Measurements from ENCODE around the gene HIGD1A. TPM values are rescaled to one million over a fixed set of nuclear protein-coding genes. Genes with fewer than 3 reads are reported as not detected.

HIGD1A gene
- polyA plus RNA-seq (2013, experiment 1 of 2; ENCODE audit: insufficient read length): 122 TPM
- polyA plus RNA-seq (2013, experiment 2 of 2; ENCODE audit: insufficient read length): 93.2 TPM

DNA sequence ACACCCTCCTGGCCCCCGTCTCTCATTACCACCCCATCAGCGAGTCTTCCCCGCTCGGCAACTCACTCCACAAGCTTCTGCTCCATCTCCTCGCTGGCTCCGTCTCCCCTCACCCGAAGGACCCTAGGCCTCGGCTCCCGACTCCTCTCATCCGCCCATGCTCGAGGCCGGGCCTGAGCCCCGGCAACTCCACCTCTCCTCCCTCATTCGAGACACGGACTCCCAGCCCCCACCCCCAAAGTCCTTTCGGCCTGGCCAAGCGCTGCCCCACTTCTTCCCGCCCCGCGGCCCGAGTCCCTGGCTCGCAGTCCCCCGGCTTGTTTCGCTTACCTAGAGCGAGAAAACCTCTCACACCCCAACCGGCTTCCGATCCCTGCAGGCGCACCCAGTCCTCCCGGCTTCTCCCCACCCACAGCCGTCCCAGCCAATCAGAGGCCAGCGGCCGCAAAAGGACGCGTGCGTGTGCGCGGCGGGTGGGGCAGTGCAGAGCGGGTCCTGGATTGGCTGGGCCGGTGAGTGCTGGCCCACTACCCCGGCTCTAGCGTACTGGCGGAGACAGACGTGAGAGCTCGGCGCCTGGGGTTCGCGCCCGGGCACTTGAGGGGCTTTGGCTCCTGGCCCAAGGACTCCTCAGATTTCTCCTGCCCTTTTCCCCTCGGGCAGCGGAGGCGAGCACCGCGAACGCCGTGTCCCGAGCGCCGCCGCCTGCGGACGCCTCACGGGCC is at the start of gene HIGD1A:
TSS of gene HIGD1A (minus strand) at position 385 of the 725 bp plus-strand sequence. CDS start 10,237 bp downstream, outside the sequence.
- DNase-seq: peak; percentile 96

DNA sequence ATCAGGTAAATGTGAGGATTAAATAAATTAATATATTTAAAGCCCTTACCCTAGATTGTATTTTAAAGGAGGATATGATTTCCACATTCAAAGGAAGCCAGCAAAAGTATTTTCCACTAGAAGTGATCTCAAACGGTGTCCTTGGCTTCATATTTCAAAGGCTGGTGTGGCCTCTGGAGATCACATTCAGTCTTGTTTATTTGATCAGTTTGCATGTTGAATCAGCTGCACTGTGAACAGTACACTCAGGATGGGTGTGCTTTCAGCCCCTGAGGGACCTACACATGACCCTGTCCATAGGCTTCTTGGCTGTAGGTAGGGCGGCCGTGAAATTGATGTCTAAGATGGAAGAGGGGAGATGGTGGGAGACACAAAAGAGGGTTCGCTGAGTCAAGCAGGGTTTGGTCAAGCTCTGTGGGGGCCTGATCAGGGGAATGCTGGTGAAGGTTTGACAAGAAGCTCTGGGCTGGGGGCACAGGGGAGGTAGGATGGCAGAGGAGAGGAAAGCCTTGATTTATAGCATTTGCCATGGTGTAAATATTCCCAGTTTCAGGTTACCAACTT is 49.5 kb upstream of the HIGD1A start:
- no peak for DNase-seq

DNA sequence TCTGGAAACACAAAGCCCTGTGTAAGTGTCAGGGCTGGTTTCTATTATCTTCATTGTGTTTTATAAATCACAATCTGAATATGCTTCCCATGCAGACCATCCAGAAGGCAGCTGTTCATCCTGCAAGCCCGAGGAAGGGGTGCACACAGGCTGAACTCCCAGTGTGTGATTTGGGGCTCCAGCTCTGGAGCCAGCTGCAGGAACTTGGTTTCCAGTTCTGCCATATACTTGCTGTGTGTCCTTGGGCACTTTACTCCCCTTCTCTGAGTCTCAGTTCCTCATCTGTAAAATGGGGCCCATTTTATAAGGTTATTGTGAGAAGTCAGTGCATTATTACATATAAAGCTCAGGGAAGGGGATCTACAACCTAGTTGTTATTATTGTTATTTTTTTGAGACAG is 48.8 kb upstream of the HIGD1A start:
- DNase-seq: no peak

DNA sequence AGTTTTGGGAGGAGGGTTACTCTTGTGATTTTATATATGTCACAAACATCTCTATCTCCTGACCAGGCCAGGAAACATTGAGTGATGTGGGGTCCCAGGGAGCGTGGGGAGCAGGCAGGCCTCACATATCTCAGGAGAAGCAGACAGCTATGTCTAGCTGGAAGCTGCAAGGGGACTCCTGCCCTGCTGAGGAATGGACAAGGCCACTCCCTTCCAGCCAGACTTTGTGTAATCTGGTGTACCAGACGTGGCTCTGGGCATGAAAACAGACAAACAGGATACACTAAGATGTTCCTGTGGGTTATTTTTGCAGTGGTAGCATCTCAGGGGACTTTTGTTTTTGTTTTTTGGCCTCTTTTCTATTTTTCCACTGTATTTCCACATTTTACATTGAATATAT is 48.2 kb upstream of the HIGD1A start:
- DNase-seq: no peak

DNA sequence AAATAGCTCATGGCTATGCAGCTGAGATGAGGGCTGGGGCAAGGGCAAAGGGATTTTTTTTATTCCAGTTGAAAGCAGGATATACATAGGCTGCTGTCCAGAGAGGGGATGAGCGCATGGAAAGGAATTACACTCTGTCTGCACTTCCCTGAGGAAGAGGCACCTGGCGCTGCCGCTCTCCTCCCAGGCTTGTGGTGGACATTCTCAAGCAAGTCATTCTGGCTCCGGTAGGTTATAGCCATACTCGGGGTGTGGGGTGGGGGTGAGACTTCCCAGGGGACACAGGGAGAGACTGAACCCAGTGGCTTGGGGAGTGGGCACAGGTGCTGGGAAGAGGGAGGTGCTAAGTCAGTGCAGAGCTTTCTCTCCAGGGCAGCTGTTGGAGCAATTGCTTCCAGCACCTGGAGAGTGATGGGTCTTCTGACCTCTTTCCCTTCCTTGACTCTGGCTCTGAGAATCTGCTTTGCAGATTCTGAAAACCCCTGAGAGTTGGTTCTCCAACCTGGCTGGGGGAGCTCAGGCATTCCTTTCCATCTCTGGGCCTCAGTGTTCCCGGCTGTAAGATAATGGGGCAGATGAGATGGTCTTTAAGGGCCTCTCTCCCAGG is 47.0 kb upstream of the HIGD1A start:
- DNase-seq: no peak

DNA sequence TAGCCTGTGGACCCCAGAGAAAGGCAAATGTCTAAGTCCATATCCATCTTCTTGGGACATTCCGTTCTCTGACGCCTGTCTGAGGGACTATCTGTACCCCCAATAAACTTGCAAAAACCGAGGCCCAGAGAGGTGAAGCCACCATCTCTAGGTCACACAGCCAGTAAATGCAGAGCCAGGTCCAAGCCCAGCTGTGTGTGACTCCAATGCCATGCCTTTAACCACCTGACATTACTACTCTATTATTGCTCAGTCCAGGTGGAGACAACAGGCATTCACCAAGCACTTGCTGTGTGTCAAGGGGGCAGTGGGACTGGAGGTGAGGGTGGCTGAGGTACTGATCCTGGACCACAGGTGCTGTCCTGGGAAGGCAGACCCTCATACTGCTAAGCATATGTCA is 46.0 kb upstream of the HIGD1A start:
- no peak for DNase-seq

DNA sequence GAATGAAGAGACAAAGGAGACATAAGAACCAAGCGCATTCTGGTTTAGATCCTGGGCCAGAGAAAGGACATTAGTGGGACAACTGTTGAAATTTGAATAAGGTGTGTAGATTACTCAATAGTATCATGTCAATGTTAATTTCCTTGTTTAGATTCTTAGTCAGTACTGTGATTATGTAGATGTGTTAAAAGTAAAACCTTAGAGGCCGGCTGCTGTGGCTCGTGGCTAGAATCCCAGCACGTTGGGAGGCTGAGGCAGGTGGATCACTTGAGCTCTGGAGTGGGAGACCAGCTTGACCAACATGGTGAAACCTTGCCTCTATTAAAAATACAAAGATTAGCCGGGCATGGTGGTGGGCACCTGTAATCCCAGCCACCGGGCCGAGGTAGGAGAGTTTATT is 44.7 kb upstream of the HIGD1A start:
- no peak for DNase-seq

DNA sequence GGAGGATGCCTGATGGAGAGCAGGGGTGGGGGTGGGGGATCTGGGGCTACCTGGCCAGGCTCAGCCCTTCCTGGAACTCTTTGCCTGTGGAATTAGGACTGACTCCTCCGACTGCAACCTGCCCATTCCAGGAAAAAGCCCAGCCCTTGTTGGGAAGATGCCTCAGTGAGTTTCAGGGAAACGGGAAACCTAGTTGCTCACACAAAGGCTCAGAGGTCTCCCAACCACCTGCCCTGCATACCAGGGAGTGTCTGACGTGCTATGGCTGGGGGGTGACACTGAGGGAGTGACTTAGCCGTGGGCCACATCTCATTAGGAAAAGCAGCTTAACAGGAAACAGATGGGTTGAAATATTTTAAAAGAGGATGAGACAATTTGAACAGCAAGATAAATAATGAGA is 43.4 kb upstream of the HIGD1A start:
- DNase-seq: no peak

DNA sequence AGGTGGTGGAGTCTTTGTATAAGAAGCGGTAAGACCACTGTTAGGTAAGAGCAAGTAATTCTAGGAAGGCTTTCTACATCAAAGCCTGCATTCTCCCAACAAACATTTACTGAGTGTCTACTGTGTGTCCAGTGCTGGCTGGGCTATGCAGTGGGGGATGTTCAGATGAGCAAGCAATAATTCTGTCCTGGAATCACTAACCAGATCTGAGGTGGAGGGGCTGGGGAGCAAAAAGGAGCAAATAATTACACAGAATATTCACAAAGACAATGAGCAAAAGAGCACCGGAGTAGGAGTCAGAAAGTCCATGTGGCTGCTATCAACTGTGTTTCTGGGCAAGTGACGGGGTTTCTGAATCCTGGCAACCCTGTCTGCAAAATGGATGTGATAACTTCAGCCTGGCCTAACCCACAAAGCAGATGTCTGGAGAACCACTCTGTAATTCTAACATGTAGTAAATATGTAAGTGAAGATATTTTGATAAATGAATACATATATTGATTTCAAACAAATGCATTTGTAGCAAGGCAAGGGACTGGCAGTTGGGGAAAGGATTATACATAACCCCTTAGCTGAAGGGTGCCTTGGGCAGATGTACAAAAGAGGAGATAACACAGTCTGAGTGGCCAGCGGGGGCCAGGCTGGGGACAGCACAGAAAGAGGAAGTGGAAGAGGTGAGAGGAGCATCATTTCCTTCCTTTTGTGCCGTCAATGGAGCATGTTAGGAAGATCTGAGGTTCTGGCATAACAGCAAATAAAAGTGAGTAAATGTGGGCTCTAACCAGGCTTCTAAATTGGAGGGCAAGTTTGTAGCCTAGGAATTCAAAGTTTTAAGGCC is 42.6 kb upstream of the HIGD1A start:
- DNase-seq: no peak

DNA sequence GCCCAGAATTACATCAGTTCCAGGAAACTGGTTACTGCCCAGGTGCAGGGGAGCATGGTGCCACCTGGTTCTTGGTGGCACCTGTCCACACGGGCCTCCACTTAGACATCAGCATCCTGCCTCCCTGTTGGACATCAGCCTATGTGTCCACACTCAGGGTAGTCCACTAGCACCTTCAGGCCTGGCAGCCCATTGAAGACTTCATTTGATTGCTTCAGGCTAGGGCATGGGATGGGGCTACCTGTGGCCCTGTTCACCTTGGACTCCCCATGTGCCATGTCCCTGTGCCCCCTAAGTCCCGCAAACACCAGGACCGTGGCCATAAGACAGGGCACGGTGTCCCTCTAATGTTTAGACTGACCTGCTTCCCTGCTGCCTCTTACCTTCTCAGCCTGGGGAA is 40.5 kb upstream of the HIGD1A start:
- DNase-seq: no peak

DNA sequence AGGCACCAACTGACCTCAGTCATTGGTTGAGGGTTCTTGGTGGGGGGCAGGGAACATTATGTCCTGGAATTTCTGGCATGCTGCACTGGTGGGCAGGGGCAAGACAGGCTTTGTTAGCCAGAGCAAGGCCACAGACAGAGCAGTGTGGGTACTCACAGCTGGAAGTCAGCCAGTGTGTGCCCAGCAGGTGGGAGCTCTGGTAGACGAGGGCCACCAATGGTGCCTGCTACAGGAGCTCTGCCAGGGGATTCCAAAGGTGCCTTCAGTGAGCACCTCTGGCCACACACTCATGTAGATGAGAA is 40.1 kb upstream of the HIGD1A start:
- no peak for DNase-seq

DNA sequence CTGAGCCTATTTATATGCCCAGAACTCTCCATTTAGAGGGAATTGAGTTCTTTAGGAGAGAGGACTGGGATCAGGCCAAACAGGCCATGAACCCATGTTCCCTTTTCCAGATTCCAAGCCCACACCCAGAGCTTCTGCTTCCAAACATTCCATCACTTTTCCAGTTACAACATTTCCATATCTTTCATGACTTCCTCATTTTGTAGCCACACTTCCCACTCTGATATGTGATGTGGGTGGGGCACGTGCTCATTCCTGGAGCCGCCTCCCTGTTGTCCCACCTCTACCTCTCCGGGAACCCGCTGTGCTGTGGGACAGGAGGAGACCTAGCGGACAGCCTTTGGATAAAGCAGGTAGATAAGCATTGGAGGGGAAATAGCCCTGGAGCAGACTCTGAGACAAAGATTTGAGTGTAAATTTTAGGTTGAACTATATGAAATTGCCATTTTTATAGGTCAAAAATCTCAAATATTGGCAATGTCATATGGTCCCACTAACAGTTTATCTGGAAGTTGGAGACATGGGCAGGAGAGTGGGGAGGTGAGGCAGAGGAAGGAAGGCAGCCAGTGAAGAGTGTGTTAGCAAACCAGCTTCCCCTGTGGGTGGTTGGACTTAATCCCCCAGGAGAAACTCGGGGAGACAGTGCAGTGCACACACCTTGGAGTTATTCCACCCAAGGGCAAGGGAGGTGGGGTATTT is 39.6 kb upstream of the HIGD1A start:
- no peak for DNase-seq

DNA sequence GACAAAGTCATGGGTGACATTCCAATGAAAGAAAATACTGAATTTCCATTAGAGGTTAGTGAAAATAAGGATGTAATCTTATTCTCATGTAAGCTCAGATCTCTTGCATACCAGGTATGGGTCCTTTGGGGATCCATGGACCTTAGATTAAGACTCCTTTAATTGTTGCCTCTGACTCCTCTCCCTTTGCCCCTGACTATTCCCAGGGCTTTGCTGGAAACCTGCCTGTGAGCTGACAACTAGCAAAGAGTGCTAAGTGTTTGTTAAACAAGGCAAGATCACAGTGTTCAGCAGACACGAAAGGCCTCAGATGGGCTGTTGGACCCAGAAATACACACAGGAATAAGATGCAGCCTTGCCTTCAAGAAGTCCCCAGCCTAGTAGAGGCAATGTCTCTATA is 37.0 kb upstream of the HIGD1A start:
- DNase-seq: no peak

DNA sequence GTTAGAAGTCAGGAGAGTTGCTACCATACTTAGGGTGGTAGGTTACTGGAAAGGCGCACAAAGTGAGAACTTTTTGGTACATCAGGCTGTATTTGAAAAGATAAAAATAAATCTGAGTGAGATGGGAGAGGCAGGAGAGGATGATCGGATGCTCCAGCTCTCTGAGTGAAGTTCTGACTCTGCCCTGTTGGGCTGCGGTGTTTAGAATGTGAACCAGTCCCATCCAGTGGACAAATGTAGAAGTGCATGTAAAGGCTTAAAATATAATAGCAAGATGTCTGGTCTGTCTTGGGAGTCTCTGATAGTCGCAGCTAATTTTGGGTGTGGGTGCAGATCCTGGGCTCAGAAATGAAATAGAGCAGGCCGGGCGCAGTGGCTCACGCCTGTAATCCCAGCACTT is 35.3 kb upstream of the HIGD1A start:
- peak; percentile 65 for DNase-seq

DNA sequence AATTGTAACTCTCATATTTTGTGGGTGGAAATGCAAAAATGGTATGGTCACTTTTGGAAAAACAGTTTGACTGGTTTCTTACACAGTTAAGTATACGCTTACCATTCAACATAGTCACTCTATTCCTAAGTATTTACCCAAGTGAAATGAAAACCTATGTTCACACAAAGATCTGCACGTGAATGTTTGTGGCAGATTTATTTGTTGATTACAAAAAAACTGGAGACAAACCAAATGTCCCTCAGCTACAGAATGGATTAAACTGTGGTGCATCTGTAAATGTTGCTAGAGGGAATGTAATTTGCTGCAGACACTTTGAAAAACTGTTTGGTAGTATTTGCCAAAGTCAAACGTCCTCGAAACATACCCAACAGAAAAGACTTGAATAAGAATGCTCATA is 34.3 kb upstream of the HIGD1A start:
- DNase-seq: no peak

DNA sequence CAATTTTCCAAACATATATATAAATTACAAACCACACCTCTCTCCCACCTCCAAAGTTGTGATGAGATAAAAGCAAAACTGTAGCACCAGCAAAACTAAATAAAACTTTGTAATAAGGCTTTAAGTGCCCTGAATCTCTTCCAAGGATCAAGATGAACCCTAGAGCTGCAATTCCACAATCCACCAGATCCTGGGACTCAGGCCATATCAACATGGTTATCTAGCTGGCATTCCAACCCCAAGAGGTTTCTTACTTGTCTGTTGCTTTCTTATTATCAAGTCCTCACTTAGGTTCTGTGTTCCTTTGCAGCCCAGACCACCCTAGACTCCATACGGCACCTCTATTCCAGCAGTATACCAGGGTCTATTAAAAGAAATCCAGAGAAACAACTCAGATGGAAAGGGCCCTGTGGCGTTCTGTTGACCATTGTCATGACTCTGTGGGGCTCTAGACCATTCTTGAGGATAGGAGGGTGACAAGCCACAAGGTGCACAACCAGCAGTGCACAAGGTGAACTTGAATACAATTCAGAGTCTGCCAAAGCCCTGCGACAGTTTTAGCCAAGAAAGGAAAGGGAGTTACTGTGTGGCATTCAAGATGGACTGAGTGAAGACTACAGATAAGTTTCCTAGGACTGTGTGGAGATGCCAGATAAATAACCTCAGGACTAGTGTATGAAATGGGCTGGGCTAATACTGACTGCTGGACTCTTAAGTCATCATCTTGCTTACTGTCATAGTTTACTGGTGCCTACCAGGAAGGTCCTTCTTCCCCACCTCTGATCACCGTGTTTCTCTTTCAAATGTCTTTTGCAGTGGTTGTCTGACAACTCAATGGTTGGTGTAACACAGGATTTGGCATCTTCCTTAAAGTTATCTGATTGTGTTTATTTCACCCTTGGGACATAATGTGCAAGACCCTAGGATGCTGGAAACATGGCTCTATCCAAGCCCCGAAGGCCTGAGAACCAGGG is 32.1 kb upstream of the HIGD1A start:
- no peak for DNase-seq

DNA sequence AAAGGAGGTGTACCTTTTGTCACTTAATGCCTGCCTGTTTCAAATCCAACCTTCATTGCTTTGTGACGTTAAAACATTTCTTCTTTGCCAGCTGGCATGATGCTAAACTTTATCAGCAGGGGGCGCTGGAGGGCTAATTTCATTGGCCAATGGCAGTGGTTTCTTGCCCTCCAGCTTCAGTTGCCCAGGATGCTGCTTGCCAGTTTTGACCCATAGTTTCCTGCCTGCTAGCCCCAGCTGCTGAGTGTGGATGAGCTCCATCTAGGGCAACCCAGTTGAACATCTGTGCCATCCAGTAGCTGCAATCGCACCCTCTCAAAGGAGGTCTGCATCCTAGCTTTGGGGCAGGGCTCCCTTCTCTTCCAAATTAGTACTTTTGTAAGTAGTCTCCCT is 27.0 kb upstream of the HIGD1A start:
- peak; percentile 47 for DNase-seq

DNA sequence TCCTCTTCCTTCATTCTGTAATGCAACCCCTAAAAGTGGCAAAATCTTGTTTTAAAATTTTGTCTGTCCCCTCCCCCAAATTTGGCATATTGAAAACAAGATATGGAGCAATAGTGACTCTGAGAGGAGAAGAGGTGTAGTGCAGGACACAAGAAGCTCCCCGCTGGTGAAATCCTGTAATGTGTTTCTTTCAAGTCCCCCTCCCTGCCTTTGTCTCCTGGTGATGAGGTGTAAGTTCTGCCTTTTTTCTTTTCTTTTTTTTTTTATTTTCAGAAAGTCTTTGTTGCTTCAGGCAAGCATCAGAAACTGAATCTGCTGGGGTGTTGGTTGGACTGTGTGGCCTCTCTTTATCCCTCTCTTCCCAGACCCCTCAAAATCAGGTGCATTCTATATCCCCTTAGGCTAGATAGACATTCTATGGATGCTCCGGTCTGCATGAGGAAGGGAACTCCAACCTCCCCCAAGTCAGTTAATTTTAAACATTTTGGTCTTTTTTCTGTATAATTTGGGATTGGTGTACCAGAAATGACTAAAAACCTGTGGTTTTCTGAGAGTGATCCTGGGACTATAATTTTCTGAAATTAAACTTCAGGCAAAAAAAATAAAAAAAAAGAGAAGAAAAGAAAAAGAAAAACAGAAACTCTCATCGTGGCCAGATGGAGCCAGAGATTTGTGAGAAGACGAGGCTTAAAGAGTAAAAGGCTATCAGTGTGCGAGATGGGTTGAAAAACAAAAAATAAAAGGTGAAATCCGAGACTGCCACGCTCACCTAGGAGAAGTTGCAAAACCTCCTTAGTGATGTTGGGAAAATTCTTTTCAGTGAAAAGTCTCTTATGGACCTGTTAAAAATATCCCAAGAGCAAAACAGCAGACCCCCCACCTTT is 26.4 kb upstream of the HIGD1A start:
- DNase-seq: no peak

DNA sequence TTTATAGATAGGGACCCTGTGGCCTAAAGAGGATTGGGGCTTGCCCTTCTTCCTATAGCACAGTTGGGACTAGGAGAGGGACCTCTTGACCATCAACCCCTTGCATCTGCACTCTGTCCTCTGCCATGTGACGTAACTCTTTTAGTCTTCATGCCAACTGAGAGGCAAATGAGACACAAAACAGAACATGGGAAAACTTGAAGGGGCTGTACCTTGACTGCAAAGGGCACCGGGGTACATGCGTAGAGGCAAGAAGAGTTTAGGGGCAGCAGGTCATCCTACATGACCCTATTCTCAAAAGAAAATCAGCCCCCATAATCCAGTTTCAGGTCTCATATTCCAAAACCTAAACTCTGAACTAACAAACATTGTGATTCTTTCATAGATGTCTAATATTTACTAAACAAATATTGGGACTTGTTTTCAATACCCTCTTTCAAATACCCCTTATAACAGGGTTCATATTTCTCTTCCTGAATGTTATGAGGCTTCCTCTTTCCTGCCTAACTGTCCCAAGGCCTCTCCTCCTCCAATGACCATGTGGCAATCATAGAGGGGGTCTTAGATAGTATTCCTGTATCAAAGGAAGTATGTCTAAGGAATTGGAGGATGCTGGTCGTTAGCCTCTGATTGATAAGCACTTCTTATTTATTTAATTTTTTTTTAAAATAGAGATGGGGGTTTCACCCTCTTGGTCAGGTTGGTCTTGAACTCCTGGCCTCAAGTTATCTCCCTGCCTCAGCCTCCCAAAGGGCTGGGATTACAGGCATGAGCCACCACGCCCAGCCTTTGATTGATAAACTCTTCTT is 25.5 kb upstream of the HIGD1A start:
- no peak for DNase-seq
